Measurements from ENCODE around the gene ZNF619. TPM values are rescaled to one million over a fixed set of nuclear protein-coding genes. Genes with fewer than 3 reads are reported as not detected.
A peak's percentile ranks its signal among the peaks of the same experiment; 100 is the strongest.

ZNF619 gene
- polyA plus RNA-seq, 1 experiment, result 4.7 TPM

DNA sequence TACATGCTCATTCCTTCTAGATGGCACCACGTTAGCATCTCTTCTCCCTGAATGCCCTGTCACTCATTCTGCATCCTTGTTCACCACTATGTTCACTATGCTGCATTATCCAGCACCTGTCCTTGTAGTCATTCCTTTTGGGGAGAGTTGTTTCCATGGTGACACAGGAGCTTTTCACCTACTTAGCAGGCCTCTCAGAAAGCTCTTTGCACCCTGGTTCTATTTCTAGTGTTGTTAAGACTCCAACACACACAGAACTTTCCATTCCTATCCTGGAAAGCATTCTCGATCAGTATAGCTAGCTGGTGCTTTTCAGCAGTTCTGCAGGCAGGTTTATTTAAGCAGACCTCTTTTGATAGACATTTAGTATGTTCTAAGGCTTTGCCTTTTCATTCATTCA, 26.5 kb upstream of the ZNF619 start:
- TF ChIP-seq CTCF (IDR thresholded peaks at IDR 0.05; ENCODE audit: low read depth, low read length), result no peak
- Histone ChIP-seq H3K4me3 (ENCODE audit: low read depth, low read length) (no peak overlapping the region), H3K9me3 (ENCODE audit: control insufficient read depth, insufficient read depth, low read length) (no peaks in the 10 kb centered on the region), H3K27ac (ENCODE audit: low read depth, low read length) (no peak overlapping the region), H3K27me3 (ENCODE audit: control insufficient read depth, insufficient read depth, low read length) (no peaks in the 10 kb centered on the region)
- POLR2A ChIA-PET, result interaction anchor here (0.6 kb wide), 1 partner anchor 992 kb away, joined by 3 read pairs; no protein-coding TSS in a partner anchor
- CTCF ChIA-PET, result no interaction called here
- no peak for DNase-seq (ENCODE audit: low read depth, low spot score)

DNA sequence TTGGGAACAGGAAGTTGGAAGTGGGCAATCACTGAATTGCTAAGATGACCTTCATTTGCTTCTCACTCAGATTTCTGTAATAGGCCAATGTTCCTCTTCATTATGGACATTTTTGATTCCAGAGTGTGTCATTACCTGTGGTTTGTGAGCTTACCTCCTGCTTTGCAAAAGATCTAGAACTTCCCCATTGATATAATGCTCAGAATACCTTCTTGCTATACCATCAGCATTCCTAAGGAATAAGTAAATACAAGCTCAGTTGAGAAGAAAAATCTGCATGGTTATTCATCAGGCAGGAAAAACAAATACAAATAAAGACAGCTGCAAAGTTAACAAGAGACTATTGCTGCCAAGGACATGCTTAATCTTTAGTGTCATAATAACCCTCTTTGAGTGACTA, 25.4 kb upstream of the ZNF619 start:
- no peak for DNase-seq (ENCODE audit: low read depth, low spot score)
- Histone ChIP-seq H3K4me3 (ENCODE audit: low read depth, low read length) (no peak overlapping the region), H3K9me3 (ENCODE audit: control insufficient read depth, insufficient read depth, low read length) (no peaks in the 10 kb centered on the region; the same call in 1 of the 2 replicates), H3K27me3 (ENCODE audit: control insufficient read depth, insufficient read depth, low read length) (no peaks in the 10 kb centered on the region), H3K27ac (ENCODE audit: low read depth, low read length) (no peak overlapping the region)
- no peak for TF ChIP-seq CTCF (IDR thresholded peaks at IDR 0.05; ENCODE audit: low read depth, low read length)
- ChIA-PET CTCF (no interaction called here), POLR2A (no interaction called here)

DNA sequence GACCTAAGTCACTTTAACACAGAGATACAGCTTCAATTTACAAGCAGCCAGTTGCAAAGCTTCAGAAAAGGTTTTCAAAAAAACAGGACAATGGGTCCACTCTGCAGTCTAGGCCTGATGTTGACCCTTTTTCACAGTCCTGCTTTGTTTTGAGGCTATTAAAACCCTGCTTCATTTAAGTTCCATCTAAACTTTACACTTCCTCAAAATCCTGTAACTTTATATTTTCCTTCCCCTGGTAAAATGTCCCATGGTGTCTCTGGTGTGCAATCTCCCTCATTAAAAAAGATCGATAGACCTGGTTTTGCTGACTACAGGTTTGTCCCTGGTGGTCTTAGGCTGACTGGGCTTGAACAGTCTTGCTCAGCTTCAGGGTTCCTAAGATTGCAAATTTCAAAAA, 24.9 kb upstream of the ZNF619 start:
- ChIA-PET POLR2A (no interaction called here), CTCF (interaction anchor here (0.6 kb wide), 1 partner anchor 1224 kb away, joined by 3 read pairs; no protein-coding TSS in a partner anchor)

GRCh38 chr3:40452562-40452875, 24.4 kb upstream of the ZNF619 start:
- H3K27ac ChIP-seq (ENCODE audit: low read depth, low read length), result peak overlapping the region; percentile 77
- H3K27me3 ChIP-seq (ENCODE audit: control insufficient read depth, insufficient read depth, low read length), result no peaks in the 10 kb centered on the region
- no peaks in the 10 kb centered on the region; the same call in 1 of the 2 replicates for H3K9me3 ChIP-seq (ENCODE audit: control insufficient read depth, insufficient read depth, low read length)
- ChIA-PET CTCF (interaction anchor here (0.6 kb wide), 1 partner anchor 1224 kb away, joined by 3 read pairs; no protein-coding TSS in a partner anchor), POLR2A (interaction anchor here (0.6 kb wide), 1 partner anchor 265 kb away, joined by 4 read pairs; no protein-coding TSS in a partner anchor)
- peak overlapping the region; percentile 94 for H3K4me3 ChIP-seq (ENCODE audit: low read depth, low read length)
- no peak for DNase-seq (ENCODE audit: low read depth, low spot score)
- TF ChIP-seq CTCF (IDR thresholded peaks at IDR 0.05; ENCODE audit: low read depth, low read length), result no peak

More for the DNA sequence above, 24.9 kb upstream of the ZNF619 start:
- no peak for DNase-seq (ENCODE audit: low read depth, low spot score)
- Histone ChIP-seq H3K4me3 (ENCODE audit: low read depth, low read length) (peak overlapping the region; percentile 94; the same call in 1 of the 2 replicates), H3K27ac (ENCODE audit: low read depth, low read length) (no peak overlapping the region), H3K9me3 (ENCODE audit: control insufficient read depth, insufficient read depth, low read length) (no peaks in the 10 kb centered on the region; the same call in 1 of the 2 replicates), H3K27me3 (ENCODE audit: control insufficient read depth, insufficient read depth, low read length) (no peaks in the 10 kb centered on the region)
- no peak for TF ChIP-seq CTCF (IDR thresholded peaks at IDR 0.05; ENCODE audit: low read depth, low read length)

- ChIA-PET POLR2A (interaction anchor here (0.6 to 1.0 kb wide), 3 partner anchors 52 to 1732 kb away, joined by 3 to 6 read pairs (median 4); no protein-coding TSS in a partner anchor), CTCF (interaction anchor here (0.9 to 1.2 kb wide), 2 partner anchors 126 to 135 kb away, joined by 3 read pairs; no protein-coding TSS in a partner anchor)
- peak overlapping the region; percentile 94 for H3K4me3 ChIP-seq (ENCODE audit: low read depth, low read length)
- H3K9me3 ChIP-seq (ENCODE audit: control insufficient read depth, insufficient read depth, low read length), result no peaks in the 10 kb centered on the region; the same call in 1 of the 2 replicates
- DNase-seq (ENCODE audit: low read depth, low spot score), result peak; percentile 95
- TF ChIP-seq CTCF (IDR thresholded peaks at IDR 0.05; ENCODE audit: low read depth, low read length), result no peak
- H3K27ac ChIP-seq (ENCODE audit: low read depth, low read length), result peak overlapping the region; percentile 83
- H3K27me3 ChIP-seq (ENCODE audit: control insufficient read depth, insufficient read depth, low read length), result no peaks in the 10 kb centered on the region
These were observed 23.8 kb upstream of the ZNF619 start for GRCh38 chr3:40452876-40453730.
